GM19240 (cell line): Measurements from ENCODE around the gene C1orf21.

Experiments used
- DNase-seq: peaks from one replicate; pipeline ENCODE4 v3.0.0; 2011; ENCODE audit warnings: low spot score; ENCODE audit not compliant: insufficient read length

The C1orf21 gene

DNA sequence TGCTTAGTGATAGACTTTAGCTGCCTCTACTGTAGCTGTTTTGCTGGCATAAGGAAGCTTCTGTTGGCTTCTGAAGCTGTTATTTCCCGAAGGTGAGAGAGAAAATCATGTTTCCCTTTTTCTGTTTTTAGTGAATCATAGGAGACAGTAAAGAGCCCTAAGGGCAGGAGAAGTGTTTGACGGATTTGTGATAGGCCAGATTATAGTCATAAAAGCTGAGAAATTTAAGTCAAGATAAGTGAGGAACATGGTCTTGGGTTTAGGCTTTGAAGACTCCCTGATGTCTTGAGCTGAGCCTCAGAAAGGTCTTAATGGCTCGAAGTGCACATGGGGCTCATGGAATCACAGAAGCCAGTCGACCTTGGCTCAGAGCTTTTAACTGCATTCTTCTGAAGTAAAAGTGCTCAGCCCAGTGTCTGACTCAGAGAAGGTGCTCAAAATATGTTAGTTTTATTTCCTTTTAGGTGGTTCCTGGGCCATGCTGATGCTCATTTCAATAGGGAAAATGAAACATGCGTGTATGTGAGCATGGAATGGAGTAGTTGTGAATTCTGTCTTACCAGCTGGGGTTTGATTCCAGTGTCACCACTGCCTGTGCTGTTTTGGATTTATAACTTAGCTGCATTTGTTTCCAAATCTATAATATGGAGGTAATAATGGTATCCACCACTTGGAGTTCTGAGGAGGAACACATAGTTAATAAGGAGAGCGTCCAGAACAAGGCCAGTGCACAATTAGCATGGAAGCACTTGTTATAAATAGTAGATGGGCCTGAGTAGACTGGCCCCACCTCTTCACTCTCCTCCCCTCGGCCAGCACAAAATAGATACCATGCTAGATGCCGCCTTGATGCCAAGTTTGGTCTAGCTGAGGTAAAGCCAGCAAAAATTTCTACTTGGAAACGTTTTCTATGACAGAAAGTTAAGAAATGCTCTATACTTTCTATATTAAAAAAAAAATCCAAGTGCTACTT, 99.2 kb downstream of the C1orf21 start:
- no peak for DNase-seq

DNA sequence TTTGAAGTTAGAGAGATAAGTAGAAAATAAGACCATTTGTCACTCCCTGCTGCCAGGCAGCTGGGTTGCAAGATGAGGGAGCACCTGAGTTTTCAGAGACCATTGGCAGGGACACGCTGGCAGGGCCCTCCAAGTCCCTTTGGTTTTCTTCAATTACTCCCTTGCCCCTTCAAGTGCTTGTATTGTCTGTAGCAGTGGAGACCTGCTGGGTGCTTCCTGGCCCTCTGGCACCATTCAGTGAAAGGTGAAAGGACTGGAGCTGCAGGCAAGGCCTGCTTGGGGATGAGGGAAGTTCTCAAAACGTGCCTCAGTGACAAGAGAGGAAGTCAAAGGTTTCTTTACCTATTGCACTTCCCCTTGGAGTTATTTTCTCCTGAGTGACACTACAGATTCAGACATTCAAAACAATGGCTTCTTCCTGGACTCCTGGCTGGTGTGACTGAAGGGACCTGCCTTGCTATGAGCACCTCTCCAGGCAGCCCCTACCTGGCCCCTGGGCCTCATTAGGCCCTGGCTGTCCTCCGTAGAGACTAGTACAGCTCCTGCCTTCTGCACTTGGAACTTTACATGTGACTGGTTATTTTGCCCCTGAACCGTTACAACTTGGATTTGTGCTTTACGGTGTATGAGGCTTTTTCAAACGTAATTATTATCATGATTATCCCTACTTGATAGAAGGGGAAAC, 100.1 kb downstream of the C1orf21 start:
- no peak for DNase-seq

DNA sequence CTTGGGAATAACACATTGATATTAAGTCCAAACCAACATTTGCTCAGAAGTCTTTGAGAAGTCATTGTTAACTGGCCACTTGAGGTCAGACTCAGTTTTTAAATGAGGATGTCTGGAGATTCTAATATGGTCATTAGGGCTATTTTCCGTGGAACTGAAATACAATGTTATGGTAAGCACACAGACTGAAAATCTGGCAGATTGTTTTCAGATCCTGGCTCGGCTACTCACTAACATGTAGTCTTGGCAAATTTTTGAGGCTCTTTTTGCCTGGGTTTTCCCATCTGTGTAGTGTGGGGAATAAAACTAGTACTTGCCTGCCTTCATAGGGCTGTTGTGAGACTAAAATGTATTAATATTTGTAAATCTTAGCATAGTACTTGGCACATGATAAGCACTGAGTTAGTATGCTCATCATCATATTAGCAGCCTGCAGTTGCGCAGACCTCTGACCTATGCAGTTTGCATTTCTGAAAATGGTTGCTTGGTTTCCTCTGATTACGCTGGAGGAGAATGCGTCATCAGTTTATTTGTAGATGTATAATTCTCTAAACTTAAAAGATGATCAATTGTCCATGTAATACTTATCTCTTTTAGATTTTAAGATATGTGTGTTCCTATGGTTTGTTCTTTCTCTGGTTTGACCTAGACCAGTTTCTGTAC, 100.8 kb downstream of the C1orf21 start:
- DNase-seq = no peak

DNA sequence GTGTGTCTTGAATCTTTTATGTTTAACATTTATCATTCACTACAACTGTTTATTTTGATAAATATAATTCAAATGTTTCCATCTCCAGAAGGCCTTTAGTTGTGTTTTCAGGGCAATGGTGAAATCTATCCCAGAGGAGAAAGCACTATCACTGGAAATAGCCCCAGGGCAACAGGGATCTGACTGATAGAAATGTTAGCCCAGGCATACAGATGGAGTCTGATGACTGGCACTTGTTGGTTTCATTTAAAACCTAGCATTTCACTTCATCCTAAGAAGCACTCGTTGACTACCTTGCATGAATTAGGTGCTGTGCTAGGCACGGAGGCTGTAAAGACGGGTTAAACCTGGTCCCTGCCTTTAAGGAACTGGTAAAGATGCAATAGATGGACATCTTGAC, 103.1 kb downstream of the C1orf21 start:
- no peak for DNase-seq

DNA sequence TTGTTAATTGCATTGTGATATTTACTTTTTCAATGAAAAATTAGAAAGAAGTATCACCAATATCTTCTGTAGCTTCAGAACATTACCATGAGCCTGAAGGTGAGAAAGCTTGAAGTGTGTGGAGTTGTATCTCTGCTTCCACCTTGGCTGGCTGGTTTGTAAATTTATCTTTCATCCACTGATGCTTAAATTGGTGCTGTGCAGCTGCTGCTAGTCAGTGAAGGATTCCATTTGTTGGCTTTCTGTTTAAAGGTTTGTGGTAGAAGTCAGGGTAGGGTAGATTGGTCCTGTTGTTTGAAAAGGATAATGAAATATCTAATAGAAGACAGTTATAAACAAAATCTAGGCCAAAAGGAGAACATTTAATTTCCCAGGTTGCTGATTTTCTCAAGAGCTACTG, 105.7 kb downstream of the C1orf21 start:
- DNase-seq = no peak

DNA sequence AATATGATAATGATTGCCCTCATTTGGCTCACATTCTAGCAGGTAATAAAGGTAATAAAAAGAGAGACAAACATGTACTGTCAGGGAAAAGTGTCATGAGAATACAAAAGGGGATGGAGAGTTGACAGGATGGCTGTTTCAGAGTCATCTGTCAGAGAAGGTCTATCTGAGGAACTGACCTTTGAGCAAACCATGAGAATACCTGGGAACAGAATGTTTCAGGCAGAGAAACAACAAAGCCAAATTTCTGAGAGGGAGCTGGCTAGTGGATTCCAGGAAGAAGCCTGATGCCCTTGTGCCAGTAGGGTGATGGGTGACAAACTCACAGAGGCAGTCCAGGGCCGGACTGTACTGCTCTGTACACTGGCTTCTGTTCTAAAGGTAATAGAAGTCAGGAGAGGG, 107.2 kb downstream of the C1orf21 start:
- no peak for DNase-seq

DNA sequence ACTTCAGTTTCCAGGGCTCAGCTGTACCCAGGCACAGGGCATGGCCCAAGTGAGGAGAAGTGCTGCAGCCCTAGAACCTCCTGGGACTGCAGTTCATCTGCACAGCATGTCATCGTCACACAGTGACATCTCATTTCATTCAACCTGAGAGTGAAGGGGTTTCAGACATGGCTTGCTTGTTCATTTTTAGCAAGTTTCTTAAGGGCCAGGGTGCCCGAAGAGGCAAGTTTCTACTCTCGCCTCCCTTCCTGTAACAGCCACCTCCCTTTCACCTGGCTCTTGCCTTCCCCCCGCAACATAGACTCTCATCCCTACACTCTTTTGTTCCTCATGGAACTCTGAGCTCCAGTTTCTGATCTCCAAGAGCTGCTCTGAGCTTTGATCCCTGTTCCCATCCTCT, 108.1 kb downstream of the C1orf21 start:
- peak; percentile 19 for DNase-seq

DNA sequence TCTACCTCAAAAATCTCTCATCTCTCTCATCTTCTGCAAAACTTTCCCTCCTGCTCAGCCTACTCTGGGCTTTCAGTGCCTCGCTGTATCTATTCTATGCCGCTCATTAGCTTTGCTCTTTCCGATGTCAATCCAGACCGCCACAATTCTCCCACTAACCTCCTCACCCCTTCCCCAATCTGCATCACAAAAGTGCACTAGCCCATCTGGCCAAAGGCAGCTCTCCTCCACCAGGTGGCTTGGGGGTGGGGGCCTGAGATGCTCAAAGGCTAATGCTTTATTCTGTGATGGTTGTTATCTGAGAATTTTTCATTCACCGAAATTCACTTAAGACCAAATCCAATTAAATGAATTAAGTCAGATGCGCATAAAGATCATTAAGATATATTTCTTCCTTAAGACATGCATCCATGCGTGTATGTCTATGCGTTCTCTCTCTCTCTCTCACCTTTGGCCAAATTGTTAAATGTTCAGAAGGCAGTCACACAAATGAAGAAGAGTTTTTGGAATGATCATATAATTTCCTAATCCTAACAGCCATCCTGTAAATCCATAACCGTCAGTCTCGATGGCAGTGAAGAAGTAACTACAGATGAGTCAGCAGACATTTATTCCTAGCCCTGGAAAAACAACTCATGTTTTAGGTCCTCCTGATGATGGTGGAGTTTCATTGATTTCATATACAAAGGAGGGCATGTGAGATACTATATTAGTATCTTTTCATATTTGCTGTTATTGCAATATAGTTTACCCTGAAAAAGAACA, 111.3 kb downstream of the C1orf21 start:
- no peak for DNase-seq

DNA sequence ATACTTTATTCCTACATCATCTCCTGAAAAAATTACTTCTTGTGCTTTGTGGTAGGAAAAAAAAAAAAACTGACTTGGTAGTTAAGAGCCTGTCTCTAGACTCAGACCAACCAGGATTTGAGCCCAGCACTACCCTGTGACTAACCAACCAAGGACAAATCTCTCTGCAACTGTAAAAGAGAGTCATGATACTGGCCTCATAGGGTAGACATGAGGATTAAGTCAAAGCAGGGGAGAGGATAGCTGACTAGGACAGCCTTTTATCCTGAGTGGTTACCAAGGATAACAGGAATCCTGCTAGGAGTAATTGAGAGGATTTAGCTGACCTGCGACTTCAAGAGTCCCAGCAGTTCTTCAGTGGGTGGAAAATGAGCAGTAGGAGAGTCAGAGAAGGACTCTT, 112.8 kb downstream of the C1orf21 start:
- DNase-seq = no peak

DNA sequence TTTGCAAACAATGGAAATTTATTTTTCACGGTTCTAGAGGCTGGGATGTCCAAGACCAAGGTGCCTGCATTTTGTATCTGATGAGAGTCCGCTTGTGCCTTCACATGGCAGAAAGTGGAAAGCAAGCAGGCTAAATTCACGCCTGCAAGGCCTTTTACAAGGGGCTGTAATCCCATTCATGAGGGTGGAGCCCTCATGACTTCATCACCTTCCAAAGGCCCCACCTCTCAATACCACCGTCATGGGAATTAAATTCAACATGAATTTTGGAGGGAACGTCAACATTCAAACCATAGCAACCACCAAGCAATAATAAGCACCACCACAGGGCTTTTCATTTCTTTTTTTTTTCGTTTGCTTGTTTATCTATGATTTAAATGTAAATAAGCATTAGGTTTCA, 115.3 kb downstream of the C1orf21 start:
- DNase-seq = no peak

DNA sequence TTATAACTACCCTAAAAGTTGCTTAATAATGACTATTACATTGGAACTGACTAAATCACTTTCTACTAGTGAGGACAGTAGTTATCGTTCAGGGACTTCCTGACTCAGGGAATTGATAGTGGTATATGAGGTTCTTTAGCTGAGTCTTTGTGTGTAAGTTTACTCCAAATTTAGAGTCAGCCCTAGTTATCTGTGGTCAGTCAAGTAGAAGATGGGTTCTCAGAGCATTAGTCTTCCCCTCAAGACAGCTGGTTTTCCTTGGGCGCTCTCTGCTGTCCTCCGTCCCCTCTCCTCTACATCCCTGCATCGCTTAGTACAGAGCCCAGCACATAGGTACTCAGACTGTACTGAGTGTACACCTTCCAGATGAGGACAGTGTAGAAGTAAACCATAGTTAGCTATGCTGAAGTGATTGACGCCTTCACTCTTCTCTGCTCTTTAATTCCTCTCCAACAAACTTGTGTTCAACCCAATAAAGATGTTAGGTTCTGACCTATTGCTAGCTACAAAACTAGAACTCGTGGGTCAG, 116.5 kb downstream of the C1orf21 start:
- no peak for DNase-seq

DNA sequence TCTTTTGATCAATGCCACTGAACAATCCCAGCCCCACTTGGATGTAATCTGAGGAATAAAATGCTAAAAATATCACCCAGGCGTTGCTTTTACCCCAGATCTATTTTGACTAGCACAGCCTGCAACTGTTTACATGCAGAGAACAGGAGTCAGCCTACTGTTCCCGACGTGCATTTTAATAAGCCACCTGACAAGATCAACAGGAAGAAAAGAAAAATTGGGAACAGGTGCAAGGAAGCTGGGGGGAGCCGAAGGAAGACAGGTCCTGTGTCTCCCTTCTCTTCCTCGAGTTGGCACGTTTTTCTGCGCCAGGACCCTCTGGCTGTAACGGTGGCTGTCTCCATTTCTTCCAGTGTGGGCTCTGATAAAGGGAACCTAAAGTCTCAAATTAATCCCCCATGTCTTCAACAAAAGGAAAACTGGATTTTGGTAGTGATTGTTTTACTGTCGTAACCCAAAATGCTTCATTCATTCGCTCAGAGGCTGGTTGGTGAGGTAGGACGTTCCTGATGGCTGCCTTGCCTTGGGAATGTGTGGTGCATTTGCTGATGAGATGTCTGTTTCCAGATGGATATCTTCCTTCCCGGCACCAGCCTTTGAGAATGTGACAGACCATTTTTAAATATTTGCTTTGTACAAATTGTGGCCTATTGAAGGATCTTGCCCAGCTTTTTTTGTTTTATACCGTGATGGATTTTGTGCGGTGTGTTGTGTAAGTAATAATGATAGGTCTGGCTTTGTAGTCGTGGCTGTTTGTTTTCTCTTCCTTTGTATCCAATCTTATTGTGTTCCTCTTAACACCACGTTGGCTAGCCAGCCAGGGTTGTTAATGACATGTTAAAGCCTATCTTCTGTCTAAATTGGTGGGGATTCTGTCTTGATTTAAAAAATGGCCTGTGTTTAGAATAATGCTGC, 117.5 kb downstream of the C1orf21 start:
- DNase-seq = no peak

DNA sequence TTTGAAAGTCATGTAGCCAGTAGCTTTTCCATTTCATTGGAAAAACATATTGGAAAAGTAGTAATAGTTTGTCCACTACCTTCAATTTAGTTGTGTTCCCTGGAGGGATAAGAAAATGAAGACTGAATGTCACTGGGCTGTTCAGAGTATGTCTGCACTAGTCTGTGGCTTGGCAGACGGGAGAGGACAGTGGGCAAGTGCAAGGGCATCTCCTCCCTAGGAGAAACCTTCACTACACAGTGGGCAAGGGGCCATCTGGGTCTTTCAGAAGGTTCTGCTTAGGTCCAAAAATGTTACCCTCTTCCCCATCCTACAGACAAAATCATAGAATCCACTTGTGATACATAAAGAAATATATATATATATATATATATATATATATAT, 118.1 kb downstream of the C1orf21 start:
- no peak for DNase-seq

DNA sequence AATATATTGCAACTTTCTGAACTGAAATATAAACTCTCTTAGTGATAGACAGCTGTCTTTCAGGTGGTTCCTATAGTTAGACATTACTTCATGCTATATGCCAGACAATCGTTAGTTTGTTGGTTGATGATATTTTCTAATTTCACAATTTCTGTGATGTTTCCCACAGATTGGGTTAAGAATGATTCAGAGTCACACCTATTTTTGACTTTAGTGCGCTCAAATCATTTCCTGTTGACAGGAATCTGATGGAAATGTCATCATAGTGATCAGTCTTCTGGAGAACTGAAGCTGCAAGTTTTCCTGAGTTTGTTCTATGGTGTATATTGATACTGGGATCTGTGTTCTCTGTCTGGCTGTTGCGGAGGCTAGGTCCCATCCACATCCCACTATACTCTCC, 119.7 kb downstream of the C1orf21 start:
- no peak for DNase-seq

DNA sequence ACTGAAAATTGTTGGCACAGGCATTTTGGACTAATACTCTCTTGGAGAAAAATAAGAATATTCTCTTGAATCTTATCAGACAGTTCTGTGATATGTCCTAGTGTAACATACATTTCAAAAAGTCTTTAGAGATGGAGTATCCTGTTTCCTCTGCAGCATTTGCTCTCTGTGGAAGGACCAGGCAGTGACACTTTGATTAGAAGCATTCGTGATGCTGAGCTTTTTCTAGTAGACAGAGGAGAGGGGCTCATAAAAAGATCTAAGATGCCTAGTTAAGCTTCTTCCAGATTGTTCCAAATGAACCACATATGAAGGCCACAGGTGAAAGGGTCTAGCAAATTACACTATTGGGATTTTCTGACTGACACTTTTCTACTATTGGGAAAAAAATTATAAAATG, 120.3 kb downstream of the C1orf21 start:
- DNase-seq = no peak

DNA sequence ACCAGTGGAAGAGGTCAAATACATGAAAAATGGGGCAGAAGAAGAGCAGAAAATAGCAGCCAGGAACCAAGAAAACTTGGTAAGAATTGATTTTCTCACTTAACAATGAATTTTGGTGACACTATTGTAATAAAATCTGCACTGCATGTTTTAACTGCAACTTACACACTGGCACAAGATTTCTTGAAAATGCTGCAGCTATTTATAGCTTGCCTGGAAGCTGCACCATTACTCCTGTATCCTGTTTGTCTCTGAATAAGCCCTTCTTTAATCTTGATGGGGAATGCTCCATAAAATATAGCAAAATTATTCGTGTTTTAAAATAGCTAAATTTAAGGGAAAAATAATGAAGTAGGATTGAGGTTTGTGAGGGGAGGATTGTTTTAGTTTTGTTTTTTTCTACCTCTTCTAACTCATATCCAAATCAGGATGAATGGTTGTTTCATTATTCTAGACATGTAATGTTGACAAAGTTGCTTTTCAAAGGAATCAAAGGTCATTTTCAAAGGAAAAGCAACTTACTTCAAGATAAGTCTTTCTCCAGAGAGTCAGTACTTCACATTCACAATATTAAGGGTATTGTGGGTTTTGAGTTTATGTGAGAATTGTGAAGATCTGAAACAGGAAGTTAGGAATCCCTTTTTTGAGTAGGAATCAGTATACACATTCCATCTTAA, 120.9 kb downstream of the C1orf21 start:
- no peak for DNase-seq

DNA sequence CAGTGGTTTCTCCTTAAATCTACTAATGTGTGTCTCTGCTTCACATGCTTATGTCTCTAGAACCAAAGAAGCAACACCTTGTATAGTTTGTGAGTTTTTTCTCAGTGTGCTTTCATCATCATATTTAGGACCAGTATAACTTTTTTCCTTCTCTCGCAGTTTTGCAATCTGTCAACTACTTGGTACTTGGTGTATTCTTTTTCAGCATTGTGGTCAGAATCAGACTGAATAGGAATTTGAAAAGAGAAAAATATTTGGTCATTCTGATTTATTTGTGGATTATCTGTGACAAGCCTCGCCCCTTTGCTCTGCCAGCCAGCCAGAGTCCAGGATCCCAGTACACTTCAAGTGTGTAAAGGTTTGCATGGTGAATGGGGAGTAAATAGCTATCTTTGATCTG, 122.3 kb downstream of the C1orf21 start:
- no peak for DNase-seq

DNA sequence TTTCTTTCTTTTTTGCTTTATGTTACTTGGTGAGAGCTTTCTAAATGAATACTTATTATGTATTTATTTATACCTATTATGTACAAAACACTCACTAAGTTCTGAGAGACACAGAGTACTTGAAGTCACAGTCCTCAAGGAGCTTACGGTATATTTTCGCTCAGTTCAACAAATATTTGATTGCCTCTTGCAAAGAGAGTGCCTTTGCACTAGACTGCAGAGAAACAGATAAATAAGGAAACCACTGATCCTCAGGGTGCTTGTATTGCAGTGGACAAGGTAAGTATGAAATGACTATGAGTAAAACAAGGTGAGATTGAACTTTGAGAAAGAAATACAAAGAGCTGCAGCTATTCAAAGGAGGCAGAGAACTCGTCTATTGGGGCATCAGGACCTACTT, 123.3 kb downstream of the C1orf21 start:
- no peak for DNase-seq

DNA sequence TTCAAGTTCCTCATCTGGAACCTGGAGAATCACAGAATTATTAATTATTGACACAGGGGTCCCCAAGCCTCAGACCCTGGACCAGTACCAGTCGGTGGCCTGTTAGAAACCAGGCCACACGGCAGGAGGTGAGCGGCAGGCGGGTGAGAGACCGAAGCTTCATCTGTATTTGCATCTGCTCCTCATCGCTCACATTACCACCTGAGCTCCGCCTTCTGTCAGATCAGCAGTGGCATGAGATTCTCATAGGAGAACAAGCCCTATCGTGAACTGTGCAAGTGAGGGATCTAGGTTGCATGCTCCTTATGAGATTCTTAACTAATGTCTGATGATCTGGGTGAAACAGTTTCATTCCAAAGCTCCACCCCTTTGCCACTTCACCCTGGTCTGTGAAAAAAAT, 125.9 kb downstream of the C1orf21 start:
- DNase-seq = no peak

DNA sequence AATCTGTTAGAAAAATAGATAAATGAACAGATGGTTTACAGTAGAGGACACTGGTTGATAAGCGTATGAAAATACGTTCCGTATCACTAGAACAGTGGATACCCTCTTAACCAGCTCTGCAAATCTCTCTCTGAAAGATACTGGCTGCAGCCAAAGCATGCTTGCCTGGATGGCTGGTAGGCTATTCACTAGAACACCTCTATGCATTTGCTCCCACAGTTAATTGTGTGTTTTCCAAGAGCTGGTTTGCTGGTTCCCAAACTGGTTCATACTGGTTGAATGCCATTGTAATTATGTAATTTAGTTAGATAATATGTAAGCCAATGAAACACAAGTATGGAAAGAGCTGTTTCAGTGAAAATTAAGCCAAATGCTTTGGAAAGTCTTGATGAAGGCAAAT, 126.6 kb downstream of the C1orf21 start:
- DNase-seq = no peak
